Measurements from ENCODE around the gene RCOR3. TPM values are rescaled to one million over a fixed set of nuclear protein-coding genes. Genes with fewer than 3 reads are reported as not detected.

The RCOR3 gene
- total RNA-seq, 1 experiment from 2014 or later: 16.7 TPM

- H3K27me3 ChIP-seq (ENCODE audit: control insufficient read depth, insufficient read depth, low read length): no peaks in the 10 kb centered on the region
- peaks cover 3% of the 10 kb centered on the region for H3K36me3 ChIP-seq (replicated peaks; ENCODE audit: control insufficient read depth, insufficient read depth, low read length)
- DNase-seq: no peak
- no peak overlapping the region for H3K4me3 ChIP-seq (ENCODE audit: insufficient read depth, low read depth, low read length)
Measured at GRCh38 chr1:211352465-211352864, 93.3 kb downstream of the RCOR3 start.

- Histone ChIP-seq H3K36me3 (replicated peaks; ENCODE audit: control insufficient read depth, insufficient read depth, low read length) (peaks cover 3% of the 10 kb centered on the region), H3K4me3 (ENCODE audit: insufficient read depth, low read depth, low read length) (no peak overlapping the region), H3K27me3 (ENCODE audit: control insufficient read depth, insufficient read depth, low read length) (no peaks in the 10 kb centered on the region)
- DNase-seq: peak; percentile 65
Measured at GRCh38 chr1:211352985-211353515, 93.9 kb downstream of the RCOR3 start.

DNA sequence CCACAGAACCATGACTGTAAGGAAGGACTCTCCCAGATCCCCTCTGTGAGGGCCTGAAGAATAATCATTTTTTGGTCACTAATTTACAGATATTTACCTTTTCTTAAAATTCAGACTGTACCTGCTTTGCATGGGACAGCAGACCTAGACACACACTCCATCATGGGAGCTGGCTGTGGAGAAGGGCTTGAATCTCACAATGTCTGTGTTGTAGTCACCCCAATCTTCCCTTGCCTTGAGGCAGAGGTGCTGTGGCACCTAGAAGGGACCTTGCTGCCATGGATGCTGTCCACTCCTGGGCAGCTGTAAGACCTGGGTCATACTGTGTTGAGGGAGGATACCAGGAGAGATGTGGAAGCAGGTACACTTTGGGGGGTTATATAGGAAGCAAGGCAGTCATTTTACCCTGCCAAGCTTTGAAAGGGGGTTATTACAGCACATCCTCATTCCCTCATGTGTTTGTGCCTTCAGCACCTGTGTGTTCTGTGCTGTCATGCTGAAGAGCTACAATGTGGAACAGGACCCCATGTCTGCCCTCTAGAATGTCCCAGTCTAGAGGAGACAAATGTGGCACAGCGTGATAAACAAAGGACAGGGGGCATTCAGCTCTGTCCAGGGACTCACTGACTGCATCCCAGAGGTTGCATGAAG, 94.5 kb downstream of the RCOR3 start:
- Histone ChIP-seq H3K27me3 (ENCODE audit: control insufficient read depth, insufficient read depth, low read length) (no peaks in the 10 kb centered on the region), H3K4me3 (ENCODE audit: insufficient read depth, low read depth, low read length) (no peak overlapping the region), H3K36me3 (replicated peaks; ENCODE audit: control insufficient read depth, insufficient read depth, low read length) (peaks cover 3% of the 10 kb centered on the region)
- DNase-seq: no peak

- no peaks in the 10 kb centered on the region for H3K27me3 ChIP-seq (ENCODE audit: control insufficient read depth, insufficient read depth, low read length)
- H3K36me3 ChIP-seq (replicated peaks; ENCODE audit: control insufficient read depth, insufficient read depth, low read length): peaks cover 3% of the 10 kb centered on the region
- H3K4me3 ChIP-seq (ENCODE audit: insufficient read depth, low read depth, low read length): no peak overlapping the region
- no peak for DNase-seq
Measured at GRCh38 chr1:211355873-211356272, 96.7 kb downstream of the RCOR3 start.

DNA sequence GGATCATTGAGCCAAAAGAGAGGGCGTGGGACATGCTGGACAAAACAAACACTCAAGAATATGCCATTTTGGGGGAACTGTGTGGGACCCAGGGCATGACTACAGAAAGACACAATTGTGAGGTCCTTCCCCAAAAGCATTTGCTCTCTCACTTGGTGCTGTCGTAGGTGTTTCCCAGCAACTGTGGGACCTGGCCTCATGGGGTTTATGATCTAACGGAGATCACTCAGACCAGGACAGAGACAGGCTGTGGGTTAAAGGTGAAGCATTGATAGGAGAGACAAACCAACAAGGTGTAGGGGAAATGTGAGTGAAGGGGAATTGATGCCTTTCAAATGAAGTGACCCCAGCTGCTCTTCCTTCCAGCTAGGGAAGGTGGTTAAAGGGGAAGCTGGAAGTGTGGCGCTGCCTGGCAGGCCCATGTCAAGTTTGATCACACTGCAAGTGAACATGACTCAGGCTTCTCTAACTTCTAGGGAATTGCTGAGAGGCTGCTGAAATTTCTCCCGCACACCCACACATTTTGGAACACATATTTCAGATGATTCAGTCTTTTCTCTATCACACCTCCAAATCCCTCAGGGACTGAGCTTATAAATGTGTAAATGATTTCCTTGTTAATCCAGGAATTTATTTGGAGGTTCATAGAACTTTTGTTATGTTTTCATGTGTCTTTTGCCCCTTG, 97.7 kb downstream of the RCOR3 start:
- no peaks in the 10 kb centered on the region for H3K27me3 ChIP-seq (ENCODE audit: control insufficient read depth, insufficient read depth, low read length)
- no peak overlapping the region for H3K4me3 ChIP-seq (ENCODE audit: insufficient read depth, low read depth, low read length)
- no peak for DNase-seq
- peaks cover 3% of the 10 kb centered on the region for H3K36me3 ChIP-seq (replicated peaks; ENCODE audit: control insufficient read depth, insufficient read depth, low read length)

- no peaks in the 10 kb centered on the region for H3K27me3 ChIP-seq (ENCODE audit: control insufficient read depth, insufficient read depth, low read length)
- no peak overlapping the region for H3K4me3 ChIP-seq (ENCODE audit: insufficient read depth, low read depth, low read length)
- no peak for DNase-seq
- peaks cover 3% of the 10 kb centered on the region for H3K36me3 ChIP-seq (replicated peaks; ENCODE audit: control insufficient read depth, insufficient read depth, low read length)
Measured at GRCh38 chr1:211358685-211359084, 99.5 kb downstream of the RCOR3 start.

DNA sequence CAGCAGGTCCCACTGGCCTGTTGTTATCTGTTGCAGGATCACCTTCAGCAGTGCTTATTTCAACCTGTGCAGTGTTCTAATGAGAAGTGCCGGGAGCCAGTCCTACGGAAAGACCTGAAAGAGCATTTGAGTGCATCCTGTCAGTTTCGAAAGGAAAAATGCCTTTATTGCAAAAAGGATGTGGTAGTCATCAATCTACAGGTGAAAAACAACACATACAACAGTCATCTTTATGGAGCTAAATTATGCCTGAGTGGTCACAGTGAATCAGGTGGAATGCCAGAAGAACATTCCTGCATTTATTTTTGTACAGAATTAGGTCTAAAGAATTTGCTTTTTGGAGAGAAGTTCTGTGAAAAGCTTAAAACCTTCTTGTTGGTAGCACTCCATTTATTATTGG, 100.7 kb downstream of the RCOR3 start:
- no peaks in the 10 kb centered on the region for H3K27me3 ChIP-seq (ENCODE audit: control insufficient read depth, insufficient read depth, low read length)
- no peak overlapping the region for H3K4me3 ChIP-seq (ENCODE audit: insufficient read depth, low read depth, low read length)
- peaks cover 3% of the 10 kb centered on the region for H3K36me3 ChIP-seq (replicated peaks; ENCODE audit: control insufficient read depth, insufficient read depth, low read length)
- no peak for DNase-seq

GRCh38 chr1:211361202-211361601, 102.0 kb downstream of the RCOR3 start:
- Histone ChIP-seq H3K36me3 (replicated peaks; ENCODE audit: control insufficient read depth, insufficient read depth, low read length) (peaks cover 3% of the 10 kb centered on the region), H3K27me3 (ENCODE audit: control insufficient read depth, insufficient read depth, low read length) (no peaks in the 10 kb centered on the region), H3K4me3 (ENCODE audit: insufficient read depth, low read depth, low read length) (no peak overlapping the region)
- no peak for DNase-seq

Other genes with a start within 250 kb of the RCOR3 start
- 0.07 TPM in 1 of 2 replicates, not detected in the other for gene KCNH1, start 125.2 kb upstream of the RCOR3 start, total RNA-seq (2014; rRNA removed; shearing (Covaris generic))
- gene TRAF5, start 67.5 kb downstream of the RCOR3 start, total RNA-seq (2014; rRNA removed; shearing (Covaris generic)): 21.5 and 39.3 TPM in 2 replicates
- gene RD3, start 232.8 kb downstream of the RCOR3 start, total RNA-seq (2014; rRNA removed; shearing (Covaris generic)): 0.11 TPM in 1 of 2 replicates, not detected in the other